ENCODE data around the gene LPCAT2.

The LPCAT2 gene, protein sequence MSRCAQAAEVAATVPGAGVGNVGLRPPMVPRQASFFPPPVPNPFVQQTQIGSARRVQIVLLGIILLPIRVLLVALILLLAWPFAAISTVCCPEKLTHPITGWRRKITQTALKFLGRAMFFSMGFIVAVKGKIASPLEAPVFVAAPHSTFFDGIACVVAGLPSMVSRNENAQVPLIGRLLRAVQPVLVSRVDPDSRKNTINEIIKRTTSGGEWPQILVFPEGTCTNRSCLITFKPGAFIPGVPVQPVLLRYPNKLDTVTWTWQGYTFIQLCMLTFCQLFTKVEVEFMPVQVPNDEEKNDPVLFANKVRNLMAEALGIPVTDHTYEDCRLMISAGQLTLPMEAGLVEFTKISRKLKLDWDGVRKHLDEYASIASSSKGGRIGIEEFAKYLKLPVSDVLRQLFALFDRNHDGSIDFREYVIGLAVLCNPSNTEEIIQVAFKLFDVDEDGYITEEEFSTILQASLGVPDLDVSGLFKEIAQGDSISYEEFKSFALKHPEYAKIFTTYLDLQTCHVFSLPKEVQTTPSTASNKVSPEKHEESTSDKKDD

DNA sequence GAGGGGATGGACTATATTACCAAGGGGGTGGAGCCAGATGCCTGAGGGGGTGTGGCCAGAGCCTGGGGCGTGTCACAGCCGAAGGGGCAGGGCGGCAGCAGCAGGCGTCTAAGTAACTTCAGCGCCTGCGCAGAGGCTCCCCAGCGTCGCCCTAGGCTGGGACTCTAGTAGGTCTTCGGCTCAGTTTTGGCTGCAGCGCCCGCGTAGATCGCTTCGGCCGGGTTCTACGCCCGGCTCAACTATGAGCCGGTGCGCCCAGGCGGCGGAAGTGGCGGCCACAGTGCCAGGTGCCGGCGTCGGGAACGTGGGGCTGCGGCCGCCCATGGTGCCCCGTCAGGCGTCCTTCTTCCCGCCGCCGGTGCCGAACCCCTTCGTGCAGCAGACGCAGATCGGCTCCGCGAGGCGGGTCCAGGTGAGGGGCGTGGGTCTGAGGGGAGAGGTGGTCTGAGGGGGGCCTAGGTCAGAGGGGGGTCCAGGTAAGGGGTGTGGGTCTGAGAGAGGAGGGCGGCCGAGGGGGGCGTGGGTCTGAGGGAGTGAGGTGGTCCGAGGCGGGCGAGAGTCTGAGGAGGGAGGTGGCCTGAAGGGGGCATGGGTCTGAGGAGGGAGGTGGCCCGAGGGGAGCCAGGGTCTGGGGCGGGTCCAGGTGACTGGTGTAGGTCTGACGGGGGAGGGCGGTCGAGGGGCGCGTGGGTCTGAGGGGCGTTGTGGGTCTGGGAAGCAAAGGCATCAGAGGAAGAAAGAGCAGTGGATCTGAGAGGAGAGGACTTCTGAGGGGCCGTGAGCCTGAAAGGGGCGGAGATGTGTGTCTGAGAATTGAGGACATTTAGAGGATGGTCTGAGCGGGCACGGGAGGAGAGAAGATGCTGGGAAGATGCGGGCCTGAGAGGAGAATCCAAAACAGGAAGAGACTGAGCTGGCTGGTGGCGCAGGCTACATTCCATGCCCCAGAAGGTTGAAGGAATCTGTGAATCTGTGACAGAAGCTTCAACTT lies at the start of gene LPCAT2:
Gene LPCAT2, plus strand, starts transcription at position 132 of the 991 bp plus-strand sequence. Its CDS starts 110 bp downstream, at position 242.
- DNase-seq (ENCODE audit: low read depth in 2 of 2) = peak in 1 of 2 donors; percentile 30

DNA sequence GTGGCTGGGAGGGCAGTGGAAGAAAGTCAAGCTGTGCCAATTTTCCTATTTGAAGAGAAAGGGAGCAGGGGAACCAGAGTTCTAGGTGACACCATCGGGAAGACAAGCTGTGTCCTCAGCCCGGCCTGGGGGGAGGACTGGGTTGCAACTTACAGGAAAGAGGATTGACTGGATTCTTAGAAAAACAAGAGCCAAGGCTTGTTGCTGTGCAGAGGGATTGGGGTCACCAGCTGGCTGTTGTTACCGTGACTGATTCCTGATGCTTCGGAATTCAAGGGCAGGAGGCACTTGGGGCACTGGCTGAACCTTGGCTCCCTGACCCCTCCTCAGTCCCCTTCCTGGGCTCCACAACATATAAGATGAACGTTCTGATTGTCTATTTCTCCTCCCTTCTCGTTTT lies 46.6 kb upstream of the LPCAT2 start:
- DNase-seq (ENCODE audit: low read depth in 2 of 2) = no peak

DNA sequence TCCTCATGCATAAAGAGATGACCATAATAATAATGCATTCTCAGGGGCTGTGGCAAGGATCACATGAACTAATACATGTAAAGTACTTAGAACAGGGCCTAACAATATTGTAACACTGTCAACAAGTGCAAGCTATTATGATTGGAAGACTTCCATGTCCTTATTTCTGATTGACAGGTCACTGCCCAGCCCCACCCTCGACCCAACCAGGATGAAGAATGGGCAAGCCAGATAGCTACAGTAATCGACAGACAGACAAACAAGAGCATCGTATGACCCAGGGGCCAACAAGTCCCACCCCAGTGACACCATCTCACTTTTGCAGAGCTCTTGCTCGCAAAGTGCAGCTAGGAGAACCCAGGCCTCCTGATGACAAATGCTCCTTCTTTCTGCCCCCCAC lies 44.5 kb upstream of the LPCAT2 start:
- no peak for DNase-seq (ENCODE audit: low read depth in 2 of 2)

DNA sequence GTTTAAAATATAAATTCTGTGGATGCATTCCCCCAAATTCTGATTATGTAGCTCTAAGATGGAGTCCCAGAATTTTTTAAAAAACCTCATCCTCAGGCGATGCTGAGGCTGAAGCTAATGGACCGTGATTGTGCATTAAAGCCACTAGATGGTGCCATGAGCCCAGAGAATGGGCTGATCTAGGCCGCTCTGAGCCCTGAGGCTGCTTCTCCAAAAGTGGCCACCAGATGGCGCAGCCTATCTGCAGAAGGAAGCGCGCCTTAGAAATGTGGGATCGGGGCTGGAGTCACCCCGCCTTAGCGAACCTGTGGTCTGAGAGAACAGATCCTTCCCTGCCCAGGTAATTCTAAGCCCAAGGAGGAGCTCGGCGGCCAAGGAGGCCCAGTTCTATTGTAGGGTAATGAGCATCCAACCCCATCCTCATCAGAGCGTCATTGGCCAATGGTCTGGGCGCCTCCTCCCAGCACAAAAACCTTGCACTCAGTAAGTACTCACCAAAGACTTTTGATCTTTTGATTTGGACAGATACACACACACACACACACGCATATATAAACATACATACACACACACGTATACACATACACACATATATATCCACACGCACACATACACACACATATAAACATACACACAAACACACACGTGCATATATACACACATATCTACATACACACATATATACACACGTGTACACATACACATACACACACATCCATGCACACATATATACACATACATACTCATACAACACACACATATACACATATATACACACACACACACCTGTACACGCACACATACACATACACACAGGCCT lies 43.6 kb upstream of the LPCAT2 start:
- DNase-seq (ENCODE audit: low read depth in 2 of 2) = peak; percentile 51 to 58

DNA sequence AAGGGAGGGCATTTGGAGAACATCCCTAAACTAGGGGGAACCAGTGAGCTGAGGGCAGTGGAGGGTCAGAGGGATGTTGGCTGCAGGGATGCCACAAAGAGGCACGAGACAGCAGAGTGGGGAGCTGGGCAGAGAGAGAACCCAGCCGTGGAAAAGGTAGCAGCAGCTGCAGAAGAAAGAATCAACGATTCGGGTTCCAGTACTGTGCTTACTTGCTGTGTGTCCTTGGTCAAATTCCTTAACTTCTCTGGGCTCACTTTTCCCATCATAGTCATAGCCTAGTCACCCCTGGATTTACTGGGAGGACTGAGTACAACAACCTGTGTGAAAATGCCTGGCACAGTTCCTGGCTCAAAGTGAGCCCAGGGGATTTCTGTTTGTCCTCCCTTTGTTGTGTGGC lies 42.7 kb upstream of the LPCAT2 start:
- DNase-seq (ENCODE audit: low read depth in 2 of 2) = no peak

DNA sequence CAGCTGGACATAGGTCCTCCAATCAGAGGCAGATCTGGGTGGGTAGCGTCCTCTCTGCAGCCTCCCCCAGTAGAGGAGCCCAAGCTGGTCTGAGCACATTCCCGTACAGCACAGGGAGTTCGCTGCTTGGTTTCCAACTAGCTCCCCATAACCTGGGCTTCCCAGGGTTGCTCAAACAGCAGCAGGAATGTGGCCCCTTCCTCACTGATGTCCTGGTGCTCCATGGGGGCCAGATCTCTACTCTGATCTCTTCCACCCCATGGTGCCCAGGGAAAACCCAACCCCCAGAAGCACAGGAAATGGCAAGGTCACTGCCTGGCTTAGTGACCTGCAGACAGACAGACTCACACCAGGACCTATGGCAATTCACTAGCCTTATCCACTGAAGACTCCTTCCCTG lies 41.0 kb upstream of the LPCAT2 start:
- no peak for DNase-seq (ENCODE audit: low read depth in 2 of 2)

DNA sequence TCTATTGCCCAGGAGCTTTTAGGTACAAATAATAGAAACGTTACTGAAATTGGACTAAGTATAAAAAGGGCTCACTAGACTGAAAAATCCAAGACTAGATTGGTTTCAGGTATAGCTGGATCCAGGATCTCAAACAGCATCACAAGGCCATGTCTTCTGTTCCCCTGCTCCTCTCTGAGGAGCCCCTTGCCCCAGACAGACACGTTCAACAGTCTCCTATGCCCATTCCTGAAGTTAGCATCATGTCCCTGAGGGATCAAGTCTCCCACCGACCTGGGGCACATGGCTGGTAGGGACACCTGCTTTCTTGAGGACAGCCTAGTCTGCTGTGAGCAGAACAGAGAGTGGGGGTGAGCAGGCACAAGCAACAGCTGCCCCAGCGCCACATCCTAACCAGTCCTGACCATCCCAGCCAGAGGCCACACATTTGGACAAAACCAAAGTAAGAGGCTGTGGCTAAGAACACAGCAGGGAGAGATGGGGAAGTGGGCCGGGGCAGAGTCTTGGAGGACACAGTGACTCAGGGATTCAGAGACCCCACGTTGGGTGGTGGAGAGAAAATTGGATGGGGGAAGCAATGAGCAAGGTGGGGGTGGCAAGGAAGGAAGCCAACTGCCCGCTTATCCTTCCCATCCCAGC lies 40.4 kb upstream of the LPCAT2 start:
- no peak for DNase-seq (ENCODE audit: low read depth in 2 of 2)

DNA sequence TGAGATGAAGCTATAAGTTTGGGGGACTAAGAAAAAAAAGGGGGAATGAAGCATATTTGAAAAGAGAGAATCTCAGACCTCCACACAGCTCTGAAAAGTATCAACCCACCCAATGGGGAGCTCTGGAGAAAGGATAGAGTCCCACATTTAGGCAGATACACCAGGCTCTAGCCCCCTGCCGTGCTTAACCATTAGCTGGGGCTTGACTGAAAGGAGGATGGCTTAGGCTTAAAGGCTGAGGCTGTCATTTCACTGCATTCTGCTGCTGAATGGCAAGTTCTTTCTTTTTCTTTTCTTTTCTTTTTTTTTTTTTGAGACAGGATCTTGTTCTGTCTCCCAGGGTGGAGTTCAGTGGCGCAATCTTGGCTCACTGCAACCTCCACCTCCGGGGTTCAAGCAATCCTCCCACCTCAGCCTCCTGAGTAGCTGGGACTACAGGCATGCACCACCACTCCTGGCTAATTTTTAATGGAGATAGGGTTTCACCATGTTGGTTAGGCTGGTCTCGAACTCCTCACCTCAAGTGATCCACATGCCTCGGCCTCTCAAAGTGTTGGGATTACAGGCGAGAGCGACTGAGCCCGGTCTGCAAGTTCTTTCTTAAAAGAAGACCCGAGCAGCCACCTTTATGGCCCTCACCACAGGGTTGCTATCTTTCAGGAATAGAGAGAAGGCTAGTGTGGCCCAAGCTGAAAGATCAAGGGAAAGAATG lies 38.9 kb upstream of the LPCAT2 start:
- DNase-seq (ENCODE audit: low read depth in 2 of 2) = no peak

DNA sequence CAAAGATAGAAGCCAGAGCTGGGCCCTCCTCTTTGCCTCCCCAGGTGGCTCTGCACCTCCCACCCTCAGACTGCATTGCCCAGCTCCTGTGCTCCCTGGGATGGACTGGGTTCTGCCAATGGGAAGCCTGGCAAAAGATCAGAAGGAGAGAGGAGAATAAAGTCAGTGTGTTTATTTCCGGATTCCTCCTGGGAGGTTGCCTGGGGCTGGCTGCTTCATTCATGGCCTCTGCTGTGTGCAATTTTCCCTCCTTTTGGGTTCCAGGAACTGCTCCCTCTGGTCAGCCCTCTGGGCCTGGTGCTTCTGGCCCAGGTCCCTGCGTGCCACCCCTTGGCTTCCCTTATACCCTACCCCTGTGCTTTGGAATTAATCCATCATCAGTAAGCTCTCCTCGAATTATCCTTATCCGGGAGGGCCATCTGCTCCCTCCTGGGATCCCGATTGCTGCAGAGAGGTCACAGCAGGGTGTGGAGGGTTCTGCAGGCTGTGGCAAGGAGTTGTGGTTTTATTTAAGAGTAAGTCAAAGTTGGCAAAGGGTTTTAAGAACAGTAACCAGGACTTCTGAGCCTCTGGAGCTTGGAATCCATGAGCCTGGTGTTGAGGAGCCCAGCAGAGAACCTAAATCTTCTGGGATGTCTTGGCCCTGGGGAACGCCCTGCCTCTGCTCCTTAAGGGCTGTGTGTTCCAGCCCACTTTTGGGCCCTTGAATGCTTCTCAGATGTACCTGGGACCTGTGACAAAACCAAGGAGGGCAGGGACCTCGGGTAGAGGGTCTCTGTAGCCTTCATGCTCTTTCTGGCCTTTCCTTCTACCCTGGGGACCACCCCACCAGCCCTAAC lies 38.1 kb upstream of the LPCAT2 start:
- DNase-seq (ENCODE audit: low read depth in 2 of 2) = no peak

DNA sequence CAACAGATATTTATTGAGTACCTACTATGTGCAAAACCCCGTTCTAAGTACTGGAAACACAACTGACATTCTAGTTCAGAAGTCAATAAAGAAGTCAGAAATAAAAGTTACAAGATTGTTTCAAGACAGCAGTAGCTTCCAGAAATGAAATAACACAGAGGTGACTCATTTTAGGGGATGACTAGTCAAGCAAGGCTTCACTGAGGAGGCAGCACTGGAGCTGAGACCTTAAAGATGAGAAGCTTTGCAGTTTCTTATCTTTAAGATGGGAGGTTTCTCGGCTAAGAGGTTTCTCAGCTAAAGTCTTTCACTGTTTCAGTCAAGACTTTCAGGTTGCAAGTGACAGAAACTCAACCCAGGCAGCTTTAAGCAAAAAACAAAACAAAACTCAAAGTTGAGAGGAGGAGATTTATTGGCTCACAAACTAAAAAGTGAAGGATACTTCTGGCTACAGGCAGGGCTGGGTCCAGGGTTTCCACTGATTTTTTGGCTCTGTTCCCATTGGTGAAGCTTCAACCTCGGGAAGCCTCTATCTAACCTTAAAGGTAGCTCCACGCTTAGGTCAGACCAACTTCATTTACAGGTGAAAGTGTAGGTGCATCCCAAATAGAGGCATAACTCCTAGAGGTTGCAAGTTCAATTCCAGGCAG lies 37.3 kb upstream of the LPCAT2 start:
- no peak for DNase-seq (ENCODE audit: low read depth in 2 of 2)

DNA sequence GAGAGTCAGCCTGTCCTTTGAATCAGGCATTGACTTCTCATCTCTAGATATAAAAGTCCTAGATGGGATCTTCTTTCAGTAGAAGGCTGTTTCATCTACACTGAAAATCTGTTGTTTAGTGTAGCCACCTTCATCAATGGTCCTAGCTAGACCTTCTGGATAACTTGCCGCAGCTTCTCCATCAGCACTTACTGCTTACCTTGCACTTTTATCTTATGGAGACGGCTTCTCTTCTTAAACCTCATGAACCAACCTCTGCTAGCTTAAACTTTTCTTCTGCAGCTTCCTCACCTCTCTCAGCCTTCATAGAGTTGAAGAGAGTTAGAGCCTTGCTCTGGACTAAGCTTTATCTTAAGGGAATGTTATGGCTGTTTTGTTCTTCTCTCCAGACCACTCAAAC lies 35.3 kb upstream of the LPCAT2 start:
- DNase-seq (ENCODE audit: low read depth in 2 of 2) = no peak

DNA sequence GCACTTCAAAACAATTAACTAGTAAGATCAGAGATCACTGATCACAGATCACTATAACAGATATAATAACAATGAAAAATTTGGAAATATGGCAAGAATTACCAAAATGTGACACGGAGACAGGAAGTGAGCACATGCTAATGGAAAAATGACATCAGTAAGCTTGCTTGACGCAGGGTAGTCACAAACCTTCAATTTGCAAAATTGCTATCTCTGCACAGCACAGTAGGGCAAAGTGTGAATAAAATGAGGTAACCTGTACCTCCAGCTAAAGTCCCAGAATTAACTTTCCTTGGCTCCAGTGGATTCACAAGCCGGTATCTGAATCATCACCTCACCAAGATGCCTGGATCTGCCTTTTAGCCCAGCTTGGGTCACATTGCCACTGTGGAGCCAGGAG lies 34.1 kb upstream of the LPCAT2 start:
- no peak for DNase-seq (ENCODE audit: low read depth in 2 of 2)

DNA sequence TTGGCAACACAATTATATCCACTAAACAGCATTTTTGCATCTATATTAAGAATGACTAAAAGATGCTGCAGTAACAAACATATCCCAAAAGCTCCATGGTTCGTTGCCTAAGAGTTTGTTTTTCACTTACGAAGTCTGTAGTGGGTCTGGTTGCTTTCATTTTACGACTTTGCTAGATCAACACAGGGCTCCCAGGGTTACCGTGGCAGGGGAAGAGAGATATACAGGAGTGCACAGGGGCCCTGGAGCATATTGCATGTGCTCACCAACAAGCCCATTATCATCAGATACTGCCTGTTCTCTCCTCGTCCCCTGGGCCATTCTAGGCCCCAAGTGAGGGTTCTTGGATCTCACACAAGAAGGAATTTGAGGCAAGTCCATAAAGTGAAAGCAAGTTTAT lies 33.0 kb upstream of the LPCAT2 start:
- no peak for DNase-seq (ENCODE audit: low read depth in 2 of 2)

DNA sequence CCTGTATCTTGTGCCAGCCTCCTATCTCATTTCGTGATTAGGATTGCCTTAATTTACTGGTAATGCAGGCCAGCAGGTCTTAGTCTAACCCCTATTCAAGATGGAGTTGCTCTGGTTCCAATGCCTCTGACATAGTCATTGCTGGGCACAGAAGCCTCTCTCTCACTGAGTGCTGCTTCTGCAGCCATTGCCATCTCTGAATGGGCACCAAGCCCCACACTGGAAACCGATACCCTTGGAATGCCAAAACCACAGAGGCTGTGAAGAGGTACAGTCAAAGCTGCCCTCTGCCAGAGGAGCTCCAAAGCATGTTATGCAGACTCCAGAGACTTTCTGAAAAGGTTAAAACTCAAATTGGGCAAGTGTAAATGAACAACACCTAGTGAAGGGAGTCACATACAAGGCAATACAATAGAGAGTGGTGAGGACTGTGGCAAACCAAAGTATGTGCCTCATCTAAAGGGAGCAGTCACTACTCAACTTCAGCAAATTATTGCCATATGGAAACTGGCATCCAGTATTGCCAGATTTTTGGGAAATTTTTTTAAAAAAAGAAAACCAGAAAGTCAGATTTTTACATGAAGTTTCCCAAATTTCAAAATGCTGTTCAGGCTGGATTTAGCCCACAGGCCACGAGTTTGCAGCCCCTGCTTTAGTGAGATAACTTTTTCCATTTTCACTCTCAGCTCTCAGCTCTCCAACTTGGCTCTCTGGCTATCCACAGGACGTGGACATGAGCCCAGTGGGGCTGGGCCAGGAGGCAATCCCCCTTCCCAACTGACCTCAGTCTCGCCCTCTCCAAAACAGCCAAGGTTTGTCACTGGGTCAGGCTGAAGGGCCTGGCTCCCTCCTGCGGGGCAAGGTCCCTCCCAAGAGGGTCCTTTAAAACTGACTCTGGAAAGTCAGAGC lies 32.0 kb upstream of the LPCAT2 start:
- DNase-seq (ENCODE audit: low read depth in 2 of 2) = no peak

DNA sequence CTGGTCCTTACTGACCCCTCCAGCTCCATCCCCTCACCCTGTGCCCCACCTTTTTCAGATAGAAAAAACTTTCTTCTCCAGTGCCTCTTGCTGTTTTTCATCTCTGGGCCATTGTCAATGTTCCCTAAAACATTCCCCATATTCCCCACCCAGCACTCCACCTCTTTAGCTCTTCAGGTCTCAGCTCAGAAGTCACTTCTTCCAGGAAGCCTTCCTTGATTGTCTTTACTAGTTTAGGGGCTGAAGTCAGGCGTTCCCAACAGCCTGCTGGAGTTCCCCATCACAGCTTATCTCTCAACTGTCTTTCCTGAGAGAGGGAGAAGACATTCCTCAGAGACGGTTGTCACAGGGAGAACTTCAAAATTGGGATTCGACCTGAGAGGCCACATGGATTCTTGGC lies 31.1 kb upstream of the LPCAT2 start:
- DNase-seq (ENCODE audit: low read depth in 2 of 2) = no peak

DNA sequence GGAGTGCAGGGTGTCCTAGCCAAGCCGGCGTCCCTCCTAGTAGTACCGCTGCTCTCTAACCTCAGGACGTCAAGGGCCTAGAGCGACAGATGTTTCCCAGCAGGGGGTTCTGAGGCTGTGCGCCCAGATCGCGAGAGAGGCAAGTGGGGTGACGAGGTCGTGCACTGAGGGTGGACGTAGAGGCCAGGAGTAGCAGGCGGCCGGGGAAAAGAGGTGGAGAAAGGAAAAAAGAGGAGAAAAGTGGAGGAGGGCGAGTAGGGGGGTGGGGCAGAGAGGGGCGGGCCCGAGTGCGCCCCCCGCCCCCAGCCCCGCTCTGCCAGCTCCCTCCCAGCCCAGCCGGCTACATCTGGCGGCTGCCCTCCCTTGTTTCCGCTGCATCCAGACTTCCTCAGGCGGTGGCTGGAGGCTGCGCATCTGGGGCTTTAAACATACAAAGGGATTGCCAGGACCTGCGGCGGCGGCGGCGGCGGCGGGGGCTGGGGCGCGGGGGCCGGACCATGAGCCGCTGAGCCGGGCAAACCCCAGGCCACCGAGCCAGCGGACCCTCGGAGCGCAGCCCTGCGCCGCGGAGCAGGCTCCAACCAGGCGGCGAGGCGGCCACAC lies 29.9 kb upstream of the LPCAT2 start, which contains the start of gene MMP2:
Gene MMP2, plus strand, starts transcription at position 372 of the 603 bp plus-strand sequence. CDS start 282 bp downstream, outside the sequence.
- no peak for DNase-seq (ENCODE audit: low read depth in 2 of 2)

DNA sequence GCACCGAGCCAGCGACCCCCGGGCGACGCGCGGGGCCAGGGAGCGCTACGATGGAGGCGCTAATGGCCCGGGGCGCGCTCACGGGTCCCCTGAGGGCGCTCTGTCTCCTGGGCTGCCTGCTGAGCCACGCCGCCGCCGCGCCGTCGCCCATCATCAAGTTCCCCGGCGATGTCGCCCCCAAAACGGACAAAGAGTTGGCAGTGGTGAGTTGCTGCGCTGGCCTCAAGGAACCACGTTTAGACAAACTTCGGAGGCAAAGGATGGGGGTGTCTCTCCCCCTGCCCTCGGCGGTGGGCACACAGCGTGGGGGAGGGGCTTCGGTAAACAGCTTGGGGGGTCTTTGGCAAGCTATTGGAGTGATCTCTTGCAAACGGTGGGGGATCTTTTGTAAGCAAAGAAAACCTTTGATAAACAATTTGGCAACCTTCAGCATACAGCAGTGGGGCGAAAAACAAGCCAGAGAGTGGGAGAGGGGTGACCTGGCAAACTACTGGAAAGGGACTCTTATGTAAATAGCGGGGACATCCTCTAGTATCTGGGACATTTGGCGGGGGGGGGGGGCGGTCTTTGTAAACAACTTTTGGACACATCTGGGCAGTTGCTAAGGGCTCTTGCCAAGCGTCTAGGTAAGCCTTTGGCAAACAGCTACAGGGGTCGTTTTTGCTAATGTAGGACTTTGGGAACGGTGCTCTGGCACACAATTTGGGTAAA lies 29.3 kb upstream of the LPCAT2 start:
- DNase-seq (ENCODE audit: low read depth in 2 of 2) = no peak
